ENCODE data around the gene BMERB1. TPM values are rescaled to one million over a fixed set of nuclear protein-coding genes. Genes with fewer than 3 reads are reported as not detected.

Gene BMERB1
- total RNA-seq, 2 experiments from 2014 or later: 21.6 to 23.2 TPM

- ChIA-PET CTCF (no interaction called here), POLR2A (no interaction called here)
Observed at GRCh38 chr16:15575293-15576049, 141.1 kb downstream of the BMERB1 start.

GRCh38 chr16:15576960-15577958 is 142.9 kb downstream of the BMERB1 start:
- ChIA-PET CTCF (no interaction called here), POLR2A (no interaction called here)

DNA sequence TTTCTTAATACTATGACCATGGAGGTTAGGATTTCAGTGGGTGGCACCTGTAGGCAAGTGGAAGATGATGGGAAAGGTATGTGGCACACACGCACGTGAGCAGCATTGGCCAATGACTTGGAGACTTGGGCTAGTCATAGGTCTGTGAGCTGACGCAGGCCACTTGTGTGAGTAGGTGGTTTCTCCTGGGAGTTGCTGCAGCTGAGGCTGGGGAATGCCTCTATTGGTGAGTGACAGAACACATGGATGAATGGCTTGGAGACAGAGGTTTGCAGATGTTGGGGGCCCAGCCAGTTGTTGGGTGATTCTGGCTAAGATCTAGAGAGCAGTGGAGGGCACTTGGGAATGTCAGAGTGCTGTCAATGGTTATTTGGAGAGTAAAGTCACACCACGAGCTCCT is 144.4 kb downstream of the BMERB1 start:
- ChIA-PET CTCF (no interaction called here), POLR2A (no interaction called here)

DNA sequence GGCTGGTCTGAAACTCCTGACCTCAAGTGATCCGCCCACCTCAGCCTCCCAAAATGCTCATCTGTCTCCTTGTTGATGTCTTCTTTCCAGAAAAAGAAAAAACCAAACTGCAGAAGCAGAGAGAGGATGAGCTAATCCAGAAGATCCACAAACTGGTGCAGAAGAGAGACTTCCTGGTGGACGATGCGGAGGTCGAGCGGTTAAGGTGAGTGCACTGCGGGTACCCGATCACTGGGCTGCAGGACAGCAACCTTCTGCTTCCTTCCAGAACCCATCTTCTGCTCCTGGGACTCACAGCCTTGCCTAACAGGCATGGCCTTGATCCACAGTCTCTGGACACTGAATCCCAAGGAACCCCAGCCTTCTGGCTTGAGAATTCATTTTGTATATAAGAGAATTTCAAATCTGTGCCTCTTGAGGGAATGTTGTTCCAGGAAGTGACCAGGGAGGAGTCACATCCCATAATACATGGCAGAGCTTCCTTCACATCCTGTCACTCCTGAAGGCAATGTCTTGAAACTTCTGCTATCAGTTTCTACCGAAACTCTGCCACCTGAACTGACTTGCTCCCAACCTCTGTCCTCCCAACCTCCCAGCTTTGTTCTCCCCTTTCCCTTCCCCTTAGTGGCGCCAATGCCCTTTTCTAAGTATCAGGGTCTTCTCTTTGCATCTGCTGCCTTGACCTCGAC is 146.9 kb downstream of the BMERB1 start:
- ChIA-PET CTCF (no interaction called here), POLR2A (no interaction called here)

DNA sequence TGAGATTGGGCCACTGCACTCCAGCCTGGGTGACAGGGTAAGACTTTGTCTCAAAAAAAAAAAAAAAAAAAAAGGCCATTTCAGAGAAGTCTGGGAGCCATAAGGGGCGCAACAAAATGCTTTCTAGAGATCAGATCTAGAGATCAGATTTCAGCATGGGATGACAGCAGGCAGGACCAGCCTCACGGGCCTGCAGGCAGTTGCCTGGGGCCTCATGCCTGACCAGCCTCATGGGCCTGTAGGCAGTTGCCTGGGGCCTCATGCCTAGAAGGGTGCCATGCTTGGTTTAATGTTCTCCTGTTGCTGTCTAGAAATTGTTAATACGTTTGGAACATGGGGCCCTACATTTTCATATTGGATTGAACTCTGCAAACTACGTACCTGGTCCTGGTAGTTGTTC is 149.1 kb downstream of the BMERB1 start:
- CTCF ChIA-PET: no interaction called here
- POLR2A ChIA-PET: no interaction called here

DNA sequence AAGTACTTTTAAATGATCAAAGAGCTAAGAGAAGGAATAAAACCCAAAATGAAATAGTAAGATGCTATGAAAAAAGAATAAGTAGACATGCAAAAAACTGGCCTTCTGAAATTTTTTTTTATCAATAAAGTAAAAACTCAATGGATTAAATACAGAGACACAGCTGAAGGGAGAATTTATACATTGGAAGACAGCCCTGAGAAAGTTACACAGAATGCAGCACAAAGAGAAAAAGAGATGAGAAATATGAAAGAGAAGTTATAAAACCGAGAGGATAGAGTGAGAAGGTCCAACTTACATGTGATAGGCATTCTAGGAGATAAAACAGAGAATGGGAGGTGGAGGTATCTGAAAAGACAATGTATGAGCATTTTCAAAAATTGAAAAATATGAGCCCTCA is 151.6 kb downstream of the BMERB1 start:
- CTCF ChIA-PET: no interaction called here
- POLR2A ChIA-PET: no interaction called here

DNA sequence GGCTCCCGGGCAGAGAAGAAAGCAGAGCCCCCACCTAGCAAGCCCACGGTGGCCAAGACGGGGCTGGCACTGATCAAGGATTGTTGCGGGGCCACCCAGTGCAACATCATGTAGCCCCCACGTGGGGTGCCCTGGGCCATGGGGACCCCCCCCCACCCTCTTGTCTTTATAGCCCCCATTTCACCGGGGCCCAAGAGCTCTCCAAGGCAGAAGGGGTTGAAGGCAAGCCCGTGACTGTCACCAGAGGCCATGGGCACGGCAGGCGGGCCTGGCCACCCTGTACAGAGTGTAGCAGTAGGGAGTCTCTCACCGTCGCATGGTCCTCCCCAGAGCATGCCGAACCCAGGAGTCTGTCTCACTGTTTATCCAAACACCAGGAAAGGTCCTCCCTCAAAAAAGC is 152.3 kb downstream of the BMERB1 start:
- POLR2A ChIA-PET: no interaction called here
- CTCF ChIA-PET: no interaction called here

DNA sequence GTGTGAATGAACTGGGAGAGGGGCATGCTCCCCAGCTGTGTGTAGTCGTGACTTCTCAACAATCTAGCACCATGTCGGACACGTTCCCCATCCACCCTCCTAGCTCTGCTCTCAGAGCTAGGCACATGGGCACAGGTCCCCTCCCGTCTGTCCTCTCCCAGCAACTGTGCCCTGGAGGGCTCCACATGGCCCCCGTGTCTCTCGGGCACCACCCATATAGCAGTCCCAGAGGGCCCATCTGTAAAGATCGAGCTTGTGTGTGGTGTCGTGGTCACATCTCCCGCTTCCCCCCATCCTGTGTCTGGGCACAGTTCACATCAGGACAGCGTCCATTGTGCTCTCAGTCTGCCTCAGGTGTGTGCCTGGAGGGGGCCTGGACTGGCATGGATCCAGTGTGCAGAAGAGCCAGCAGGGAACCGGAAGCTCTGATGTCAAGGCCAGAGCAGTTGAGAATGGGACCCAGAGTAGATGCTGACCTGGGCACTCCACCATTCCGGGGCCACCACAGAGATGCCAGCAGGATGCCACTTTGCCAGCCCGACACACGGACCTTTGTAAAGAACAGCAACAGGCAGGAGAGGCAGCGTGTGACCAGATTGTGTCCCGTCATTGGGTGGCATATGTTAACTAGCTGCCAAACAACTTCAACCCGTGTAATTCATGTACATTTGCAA is 152.9 kb downstream of the BMERB1 start:
- CTCF ChIA-PET: no interaction called here

DNA sequence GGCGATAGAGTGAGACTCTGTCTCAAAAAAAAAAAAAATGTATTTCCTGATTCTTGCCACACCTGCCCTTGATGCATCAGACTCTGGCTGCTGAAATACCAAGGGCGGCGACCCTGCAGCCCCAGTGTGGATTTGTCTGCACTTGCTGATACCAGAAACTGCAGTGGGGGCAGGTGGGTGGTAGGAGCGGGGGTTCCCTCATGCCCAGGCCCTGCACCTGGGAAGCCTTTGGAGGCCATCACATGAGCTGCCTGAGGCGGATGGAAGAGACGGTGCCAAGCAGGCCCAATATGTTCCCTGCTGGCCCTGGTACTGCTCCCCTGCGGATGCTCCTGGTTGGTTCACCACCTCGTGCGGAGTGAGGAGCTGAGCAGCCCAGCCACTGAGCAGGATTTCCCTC is 157.9 kb downstream of the BMERB1 start:
- CTCF ChIA-PET: interaction anchor here (0.6 to 1.4 kb wide), 2 partner anchors 43 to 84 kb away, joined by 3 to 4 read pairs; no protein-coding TSS in a partner anchor
- POLR2A ChIA-PET: no interaction called here

More for the DNA sequence above, 152.9 kb downstream of the BMERB1 start:
- POLR2A ChIA-PET: no interaction called here

- CTCF ChIA-PET: interaction anchor here (1.4 kb wide), 1 partner anchor 42 kb away, joined by 4 read pairs; no protein-coding TSS in a partner anchor
Observed at GRCh38 chr16:15593235-15593634, 158.8 kb downstream of the BMERB1 start.

DNA sequence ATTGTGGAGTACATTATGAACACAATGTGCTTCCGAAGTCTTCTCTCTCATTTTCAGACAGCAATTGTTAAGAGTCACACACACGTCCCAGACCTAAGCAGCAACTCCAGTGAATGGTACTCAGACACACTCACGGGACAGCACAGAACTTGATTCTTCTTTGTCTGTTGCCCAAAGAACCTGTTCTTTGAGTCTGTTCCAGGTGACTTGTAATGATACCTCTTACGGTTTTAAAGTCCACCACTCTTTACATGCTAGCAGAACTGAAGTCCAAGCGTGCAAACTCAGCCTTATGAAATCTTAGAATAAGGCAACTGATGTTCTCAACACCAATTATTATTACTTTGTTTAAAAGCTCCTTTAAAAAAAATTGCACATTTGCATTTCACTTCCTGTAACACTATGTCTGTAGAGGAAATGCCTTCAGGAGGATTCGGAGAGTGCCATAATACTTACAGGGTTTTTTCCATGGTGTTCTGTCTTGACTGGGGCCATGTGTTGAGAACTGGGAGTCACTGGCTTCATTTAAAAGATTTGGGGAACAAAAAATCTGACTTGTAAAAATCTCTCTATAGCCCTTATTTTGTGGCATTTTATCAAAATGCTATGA is 160.4 kb downstream of the BMERB1 start:
- ChIA-PET CTCF (no interaction called here), POLR2A (no interaction called here)

More at GRCh38 chr16:15593235-15593634, 158.8 kb downstream of the BMERB1 start:
- POLR2A ChIA-PET: no interaction called here

GRCh38 chr16:15597135-15597534 is 162.7 kb downstream of the BMERB1 start:
- POLR2A ChIA-PET: no interaction called here
- CTCF ChIA-PET: no interaction called here

- CTCF ChIA-PET: interaction anchor here (0.7 kb wide), 1 partner anchor 170 kb away, joined by 3 read pairs; no protein-coding TSS in a partner anchor
- POLR2A ChIA-PET: no interaction called here
Observed at GRCh38 chr16:15597822-15598647, 163.6 kb downstream of the BMERB1 start.

DNA sequence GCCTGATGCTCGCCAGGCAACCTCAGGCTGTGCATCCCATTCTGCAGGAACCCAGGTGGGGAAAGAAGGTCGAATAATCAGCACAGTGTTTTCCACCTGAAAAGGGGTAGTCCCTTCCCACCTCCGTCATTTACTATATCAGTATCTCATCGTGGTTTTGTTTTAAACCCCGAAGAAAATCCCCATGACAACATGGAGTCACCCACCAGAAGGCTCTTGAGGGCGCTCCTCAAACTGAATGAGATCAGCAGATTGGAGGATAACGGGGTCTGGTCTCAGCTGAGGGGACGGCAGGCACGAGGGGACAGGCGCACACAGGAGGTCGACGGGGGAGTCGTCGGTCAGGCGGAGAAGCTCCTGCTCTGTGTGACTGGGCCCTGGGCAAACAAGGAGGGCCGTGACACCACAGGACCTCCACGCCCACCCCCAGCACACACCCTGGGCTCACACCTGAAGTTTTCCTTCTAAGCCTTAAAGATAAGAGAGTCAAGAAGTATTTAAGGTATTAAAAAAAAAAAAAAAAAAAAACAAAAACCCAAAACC is 164.3 kb downstream of the BMERB1 start:
- POLR2A ChIA-PET: no interaction called here

DNA sequence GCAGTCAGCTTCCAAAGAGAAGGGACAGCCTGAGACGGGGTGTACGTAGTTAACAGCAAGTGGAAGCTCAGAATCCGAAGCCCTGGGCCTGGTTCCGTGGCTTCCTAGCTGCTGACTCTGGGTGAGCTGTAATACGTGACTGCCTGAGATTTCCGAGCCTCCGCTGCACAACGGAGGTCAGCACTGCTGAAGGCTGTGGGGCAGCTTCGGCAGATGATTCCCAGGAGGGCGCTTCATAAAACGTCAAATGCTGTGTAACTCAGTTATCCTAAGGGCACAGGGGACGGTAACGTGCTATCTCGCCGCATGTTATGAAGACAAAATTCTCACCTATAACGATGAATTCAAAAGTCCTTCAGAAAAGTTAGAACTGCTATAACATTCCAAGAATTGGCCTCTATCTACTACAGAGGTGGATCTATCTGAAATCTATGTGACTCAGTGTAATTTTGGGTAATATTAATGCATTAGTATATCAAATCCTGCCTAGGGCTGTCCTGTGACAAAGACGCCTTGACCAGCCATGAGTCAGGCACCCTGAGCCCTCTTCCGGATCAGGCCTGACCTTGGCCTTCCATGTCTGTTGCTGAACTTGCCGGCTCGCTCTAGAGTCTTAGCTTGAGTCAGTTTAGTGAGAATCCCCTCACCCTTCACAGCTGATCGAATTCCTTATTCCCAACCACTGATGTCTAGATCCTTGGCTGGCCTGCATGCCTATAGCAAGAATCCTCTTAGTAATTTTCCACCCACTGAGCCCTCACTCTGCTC is 165.1 kb downstream of the BMERB1 start:
- ChIA-PET POLR2A (no interaction called here), CTCF (interaction anchor here (0.6 kb wide), 1 partner anchor 34 kb away, joined by 4 read pairs; no protein-coding TSS in a partner anchor)

More for the DNA sequence above, 164.3 kb downstream of the BMERB1 start:
- CTCF ChIA-PET: interaction anchor here (0.7 kb wide), 1 partner anchor 171 kb away, joined by 3 read pairs; no protein-coding TSS in a partner anchor

GRCh38 chr16:15601212-15601879 is 167.0 kb downstream of the BMERB1 start:
- CTCF ChIA-PET: no interaction called here

More at GRCh38 chr16:15601212-15601879, 167.0 kb downstream of the BMERB1 start:
- POLR2A ChIA-PET: no interaction called here

All from activated CD8-positive, alpha-beta memory T cell treated with anti-CD3 and anti-CD28 coated beads for 36 hours (primary cell).